Mesenchymal stem cell (in vitro differentiated cells and primary cell): ENCODE results near the gene ABCB8.

ENCODE experiments used
- DNase-seq: peaks from one replicate; pipeline ENCODE4 v3.0.0-alpha.2; 2013
- H2AFZ ChIP-seq: one replicate; pipeline ENCODE4 v1.6.1; 2013; ENCODE audit warnings: low read depth, mild to moderate bottlenecking, control low read depth, inconsistent platforms, low read length, moderate library complexity
- H2AK5ac ChIP-seq: 2 replicates; pipeline ENCODE4 v1.6.1; 2013; ENCODE audit warnings: low read length, moderate library complexity, mild to moderate bottlenecking, inconsistent platforms; ENCODE audit not compliant: severe bottlenecking
- H2BK120ac ChIP-seq: one replicate; pipeline ENCODE4 v1.6.1; 2013; ENCODE audit warnings: low read depth, mild to moderate bottlenecking, inconsistent platforms, low read length, moderate library complexity
- H2BK12ac ChIP-seq, 2 experiments: one replicate each; pipeline ENCODE4 v1.6.1; 2013; ENCODE audit warnings: inconsistent platforms in 2 of 2, low read length in 2 of 2, mild to moderate bottlenecking in 2 of 2, moderate library complexity in 2 of 2, control low read depth in 1 of 2
- H2BK15ac ChIP-seq: one replicate; pipeline ENCODE4 v1.6.1; 2013; ENCODE audit warnings: mild to moderate bottlenecking, low read depth, inconsistent platforms; ENCODE audit not compliant: poor library complexity, severe bottlenecking
- H2BK5ac ChIP-seq: 2 replicates; pipeline ENCODE4 v1.6.1; 2013; ENCODE audit warnings: low read depth, mild to moderate bottlenecking, low read length, control low read depth, inconsistent platforms; ENCODE audit not compliant: poor library complexity, severe bottlenecking
- H3K14ac ChIP-seq, 2 experiments: one replicate each; pipeline ENCODE4 v1.6.1; 2013; ENCODE audit warnings: inconsistent platforms in 2 of 2, low read length in 2 of 2, control low read depth in 1 of 2, mild to moderate bottlenecking in 1 of 2, moderate library complexity in 1 of 2
- H3K18ac ChIP-seq, 2 experiments: one replicate each; pipeline ENCODE4 v1.6.1; 2013; ENCODE audit warnings: inconsistent platforms in 2 of 2, low read length in 2 of 2, control low read depth in 1 of 2, low read depth in 1 of 2, mild to moderate bottlenecking in 1 of 2
- H3K23ac ChIP-seq, 2 experiments: one replicate each; pipeline ENCODE4 v1.6.1; 2013; ENCODE audit warnings: inconsistent platforms in 2 of 2, low read length in 2 of 2, mild to moderate bottlenecking in 2 of 2, moderate library complexity in 2 of 2, control low read depth in 1 of 2
- H3K27ac ChIP-seq: 2 replicates; pipeline ENCODE4 v1.5.1; 2013; ENCODE audit warnings: mild to moderate bottlenecking, moderate library complexity, low read length, control low read depth, inconsistent platforms; ENCODE audit not compliant: poor library complexity, severe bottlenecking
- H3K27me3 ChIP-seq, 2 experiments: 2 replicates each; pipeline versions ENCODE4 v1.6.1 to v1.7.0; 2013; ENCODE audit warnings: low read length in 2 of 2, mild to moderate bottlenecking in 2 of 2, moderate library complexity in 2 of 2, control low read depth in 1 of 2, inconsistent platforms in 1 of 2; ENCODE audit not compliant: control insufficient read depth in 1 of 2, insufficient read depth in 1 of 2
- H3K36me3 ChIP-seq, 2 experiments: 2 replicates each; pipeline versions ENCODE4 v1.6.1 to v1.7.0; 2013; ENCODE audit warnings: low read length in 2 of 2, control low read depth in 1 of 2, inconsistent platforms in 1 of 2, low read depth in 1 of 2, mild to moderate bottlenecking in 1 of 2; ENCODE audit not compliant: insufficient read depth in 2 of 2, control insufficient read depth in 1 of 2
- H3K4ac ChIP-seq, 2 experiments: one replicate each; pipeline ENCODE4 v1.6.1; 2013; ENCODE audit warnings: inconsistent platforms in 2 of 2, low read length in 2 of 2, mild to moderate bottlenecking in 2 of 2, moderate library complexity in 2 of 2, control low read depth in 1 of 2, low read depth in 1 of 2
- H3K4me1 ChIP-seq: 2 replicates; pipeline ENCODE4 v1.6.1; 2013; ENCODE audit warnings: low read depth, low read length, control low read depth; ENCODE audit not compliant: control insufficient read depth, insufficient read depth
- H3K4me2 ChIP-seq: 2 replicates; pipeline ENCODE4 v1.6.1; 2013; ENCODE audit warnings: low read length, mild to moderate bottlenecking, inconsistent platforms; ENCODE audit not compliant: poor library complexity, severe bottlenecking
- H3K4me3 ChIP-seq, 2 experiments: 2 replicates each; pipeline versions ENCODE4 v1.5.1 to v1.7.0; 2013; ENCODE audit warnings: low read length in 2 of 2, mild to moderate bottlenecking in 2 of 2, control low read depth in 1 of 2, low read depth in 1 of 2; ENCODE audit not compliant: insufficient read depth in 1 of 2
- H3K79me1 ChIP-seq: replicated peaks from 2 replicates; pipeline ENCODE4 v1.6.1; 2013; ENCODE audit warnings: mild to moderate bottlenecking, control low read depth, low read length, inconsistent platforms; ENCODE audit not compliant: poor library complexity, severe bottlenecking
- H3K9ac ChIP-seq: 2 replicates; pipeline ENCODE4 v1.7.0; 2013; ENCODE audit warnings: mild to moderate bottlenecking, low read length, moderate library complexity
- H3K9me3 ChIP-seq: 2 replicates; pipeline ENCODE4 v1.7.0; 2013; ENCODE audit warnings: mild to moderate bottlenecking, low read length; ENCODE audit not compliant: control insufficient read depth
- H4K8ac ChIP-seq: one replicate; pipeline ENCODE4 v1.6.1; 2013; ENCODE audit warnings: inconsistent platforms, mild to moderate bottlenecking, low read length, moderate library complexity
- H4K91ac ChIP-seq: one replicate; pipeline ENCODE4 v1.6.1; 2013; ENCODE audit warnings: mild to moderate bottlenecking, low read length, inconsistent platforms
- WGBS: methylation state at CpG from one replicate; pipeline ENCODE4 v1.1.7; 2013; ENCODE audit warnings: mixed read lengths; 5-methylcytosine and 5-hydroxymethylcytosine counted together

Gene ABCB8

DNA sequence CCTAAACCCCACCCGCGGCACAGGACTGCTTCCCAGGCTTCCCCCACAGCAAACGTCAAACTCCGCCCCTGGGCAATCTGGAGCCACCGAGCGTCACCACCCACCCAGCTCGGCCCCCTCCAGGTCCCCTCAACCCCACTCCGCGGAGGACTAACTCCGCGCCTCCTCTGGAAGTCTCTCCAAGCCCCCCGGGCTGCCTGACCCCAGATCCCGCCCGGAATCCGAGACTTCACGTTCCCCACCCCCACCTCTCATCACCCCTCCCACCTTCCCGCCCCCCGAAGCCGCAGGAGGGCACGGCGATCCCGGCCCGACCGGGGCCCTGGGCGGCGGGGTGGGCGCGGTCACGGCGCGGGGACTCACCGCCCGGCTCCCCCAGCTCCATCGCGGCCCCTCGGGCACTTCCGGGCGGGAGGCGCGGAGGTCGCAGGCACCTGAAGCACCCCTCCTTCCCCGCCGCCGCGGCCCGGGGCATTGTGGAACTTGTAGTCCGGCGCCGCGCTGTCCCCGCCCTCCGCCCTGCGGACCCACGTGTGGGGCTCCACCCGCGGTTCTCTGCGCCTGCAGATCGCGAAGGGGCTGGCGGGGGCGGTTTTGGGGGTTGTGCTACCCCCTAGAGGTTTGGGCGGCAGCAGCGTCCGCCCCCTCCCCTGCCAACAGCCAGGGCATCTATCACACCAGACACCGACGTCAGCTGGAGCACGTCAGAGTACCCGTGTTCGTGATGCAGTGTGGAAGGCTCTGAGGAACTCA, 55.0 kb downstream of the ABCB8 start, which contains the start of gene TMUB1:
TSS of gene TMUB1 (minus strand) at position 423 of the 753 bp plus-strand sequence. CDS start 930 bp downstream, outside the sequence.
- Histone ChIP-seq H3K79me1 (peaks cover 6% of the 10 kb centered on the region), H2BK15ac (peak within 1 kb of the TSS; percentile 96), H4K8ac (peak within 1 kb of the TSS; percentile 71), H3K4ac (peak within 1 kb of the TSS; percentile 77 to 88), H3K27ac (no peak within 1 kb of the TSS), H3K9me3 (no peaks in the 10 kb centered on the region), H2BK12ac (peak within 1 kb of the TSS; percentile 70 to 76), H3K23ac (peak within 1 kb of the TSS in 1 of 2 experiments; percentile 16), H3K14ac (peak within 1 kb of the TSS in 1 of 2 experiments; percentile 71), H3K27me3 (no peaks in the 10 kb centered on the region), H3K4me1 (peaks cover 47% of the 10 kb centered on the region), H3K4me3 (peak within 1 kb of the TSS; percentile 77 to 96), H3K36me3 (peaks cover 5 to 25% of the 10 kb centered on the region in 2 experiments), H2BK120ac (peak within 1 kb of the TSS; percentile 93), H3K9ac (peak within 1 kb of the TSS; percentile 94), H2AFZ (peak within 1 kb of the TSS; percentile 90), H3K18ac (peak within 1 kb of the TSS; percentile 80 to 83), H2AK5ac (peak within 1 kb of the TSS; percentile 34), H2BK5ac (no peak within 1 kb of the TSS), H4K91ac (peak within 1 kb of the TSS; percentile 81), H3K4me2 (peak within 1 kb of the TSS; percentile 88)
- WGBS: 2% methylated on average over 60 of the region's 69 CpGs
- peak; percentile 70 for DNase-seq

GRCh38 chr7:151083824-151084160, 55.5 kb downstream of the ABCB8 start:
- Histone ChIP-seq H2AFZ (peak overlapping the region; percentile 90), H2BK12ac (peak overlapping the region in 1 of 2 experiments; percentile 64), H2BK15ac (no peak overlapping the region), H3K23ac (no peak overlapping the region), H3K79me1 (peaks cover 4% of the 10 kb centered on the region), H3K4me3 (peak overlapping the region; percentile 77 to 96), H3K4ac (peak overlapping the region in 1 of 2 experiments; percentile 64), H4K8ac (no peak overlapping the region), H2BK5ac (no peak overlapping the region), H2AK5ac (no peak overlapping the region), H3K9me3 (no peaks in the 10 kb centered on the region), H3K27me3 (no peaks in the 10 kb centered on the region), H3K4me2 (peak overlapping the region; percentile 88), H3K36me3 (peaks cover 4 to 19% of the 10 kb centered on the region in 2 experiments), H2BK120ac (no peak overlapping the region), H4K91ac (no peak overlapping the region), H3K9ac (peak overlapping the region; percentile 94), H3K4me1 (peaks cover 45% of the 10 kb centered on the region), H3K18ac (peak overlapping the region in 1 of 2 experiments; percentile 75), H3K14ac (no peak overlapping the region), H3K27ac (no peak overlapping the region)
- WGBS: 0% methylated on average over 2 of the region's 3 CpGs
- DNase-seq: no peak

GRCh38 chr7:151085329-151085690, 57.1 kb downstream of the ABCB8 start:
- DNase-seq: no peak
- Histone ChIP-seq H2BK15ac (no peak overlapping the region), H3K36me3 (peaks cover 0 to 12% of the 10 kb centered on the region in 2 experiments), H3K4me1 (peaks cover 47% of the 10 kb centered on the region), H3K18ac (no peak overlapping the region), H2AK5ac (no peak overlapping the region), H3K14ac (no peak overlapping the region), H4K91ac (no peak overlapping the region), H4K8ac (no peak overlapping the region), H3K79me1 (peaks cover 3% of the 10 kb centered on the region), H3K27me3 (no peaks in the 10 kb centered on the region), H2BK120ac (no peak overlapping the region), H2BK5ac (no peak overlapping the region), H2AFZ (no peak overlapping the region), H2BK12ac (peak overlapping the region in 1 of 2 experiments; percentile 45), H3K9ac (peak overlapping the region; percentile 80), H3K4ac (no peak overlapping the region), H3K27ac (no peak overlapping the region), H3K4me2 (no peak overlapping the region), H3K4me3 (peak overlapping the region in 1 of 2 experiments; percentile 77), H3K23ac (no peak overlapping the region), H3K9me3 (no peaks in the 10 kb centered on the region)
- 45% methylated on average over 5 of the region's 5 CpGs for WGBS
